Measurements from ENCODE around the gene WDR82.

Gene WDR82

DNA sequence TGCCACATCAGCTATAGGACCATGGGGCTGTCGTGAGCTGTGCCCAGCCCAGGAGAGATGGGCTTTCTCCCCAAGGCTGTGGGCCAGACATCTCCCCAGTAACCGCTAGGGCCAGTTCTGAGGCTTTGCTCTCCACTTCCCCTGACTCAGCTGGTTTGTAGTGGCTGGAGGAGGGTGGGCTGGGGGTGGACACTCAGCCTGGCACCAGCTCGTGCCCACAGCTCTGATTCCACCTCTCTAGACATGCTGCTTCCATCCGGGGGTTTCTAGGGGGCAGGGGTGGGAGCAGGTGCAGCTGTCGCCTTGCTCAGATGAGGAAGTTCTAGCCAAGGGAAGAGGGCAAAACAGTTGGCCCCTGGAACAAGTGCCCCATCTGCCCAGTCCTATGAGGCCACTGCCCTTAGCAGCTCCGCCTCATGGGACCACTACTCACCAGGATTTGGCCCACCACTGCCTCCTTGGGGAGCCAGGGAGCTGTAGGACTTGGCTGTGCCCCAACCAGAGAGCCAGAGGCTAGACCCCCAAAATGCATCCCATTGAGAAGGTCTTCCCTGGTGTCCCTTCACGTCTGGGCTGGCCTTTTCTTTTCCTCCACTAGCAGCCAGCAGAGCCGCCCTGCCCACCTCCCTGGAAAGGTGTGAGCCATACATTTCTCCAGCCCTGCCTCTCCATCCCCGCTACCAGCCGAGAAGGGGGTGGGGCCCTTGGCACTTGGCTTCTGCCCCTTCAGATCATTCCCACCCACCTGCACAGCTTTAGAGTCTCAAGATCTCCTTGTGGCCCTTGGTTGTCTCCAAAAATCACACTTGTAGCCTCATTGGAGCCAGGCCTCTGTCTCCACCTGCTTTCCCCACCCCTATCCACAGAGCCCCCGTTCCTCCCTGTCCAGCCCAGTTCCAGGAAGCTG, 19.0 kb upstream of the WDR82 start:
- TF ChIP-seq CTCF (IDR thresholded peaks at IDR 0.05; ENCODE audit: low read depth, low read length): no peak
- no peak for DNase-seq (ENCODE audit: extremely low read depth, low read depth)

GRCh38 chr3:52295671-52296208, 17.3 kb upstream of the WDR82 start:
- no peak for DNase-seq (ENCODE audit: extremely low read depth, low read depth)
- TF ChIP-seq CTCF (IDR thresholded peaks at IDR 0.05; ENCODE audit: low read depth, low read length): no peak

DNA sequence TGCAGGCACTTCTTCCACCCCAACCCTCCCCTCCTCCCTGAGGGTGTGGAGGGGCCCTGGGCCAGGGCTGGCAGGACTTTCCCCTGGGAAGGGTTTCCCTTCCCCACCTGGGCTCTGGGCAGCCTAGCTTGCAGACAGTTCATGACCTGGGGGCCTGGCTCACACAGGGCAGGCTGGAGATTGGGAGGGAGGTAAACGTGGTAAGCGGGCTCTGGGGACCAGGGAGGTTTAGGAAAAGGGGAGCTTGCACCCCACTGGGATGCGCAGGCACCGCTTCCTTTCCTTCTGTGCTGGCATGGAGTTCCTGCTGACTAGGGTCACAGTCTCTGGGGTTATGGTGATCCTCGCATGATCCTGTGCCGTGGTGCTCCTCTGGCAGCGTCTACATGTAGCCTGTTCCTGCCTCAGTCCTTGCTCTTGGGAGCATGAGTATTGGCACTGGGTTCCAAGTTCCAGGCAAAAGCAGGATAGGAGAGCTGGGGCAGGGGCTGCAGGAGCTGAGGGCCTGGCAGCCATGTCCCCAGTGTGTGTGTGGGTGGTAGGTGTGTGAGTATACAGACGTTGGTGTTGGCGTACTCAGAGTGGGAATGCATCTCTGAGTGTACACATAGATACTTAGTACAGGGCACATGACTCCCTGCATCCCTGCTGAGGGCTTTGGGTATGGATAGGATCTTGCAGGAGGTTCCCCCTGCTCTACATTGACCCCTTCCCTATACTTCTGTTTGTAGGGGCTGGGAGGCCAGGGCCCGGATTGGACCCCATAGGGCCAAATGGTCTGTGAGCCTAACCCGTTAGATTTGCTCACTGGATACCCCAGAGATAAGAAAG, 16.1 kb upstream of the WDR82 start:
- no peak for TF ChIP-seq CTCF (IDR thresholded peaks at IDR 0.05; ENCODE audit: low read depth, low read length)
- no peak for DNase-seq (ENCODE audit: extremely low read depth, low read depth)

- no peak for DNase-seq (ENCODE audit: extremely low read depth, low read depth)
- no peak for TF ChIP-seq CTCF (IDR thresholded peaks at IDR 0.05; ENCODE audit: low read depth, low read length)
These were observed 15.3 kb upstream of the WDR82 start for GRCh38 chr3:52293491-52294319.

DNA sequence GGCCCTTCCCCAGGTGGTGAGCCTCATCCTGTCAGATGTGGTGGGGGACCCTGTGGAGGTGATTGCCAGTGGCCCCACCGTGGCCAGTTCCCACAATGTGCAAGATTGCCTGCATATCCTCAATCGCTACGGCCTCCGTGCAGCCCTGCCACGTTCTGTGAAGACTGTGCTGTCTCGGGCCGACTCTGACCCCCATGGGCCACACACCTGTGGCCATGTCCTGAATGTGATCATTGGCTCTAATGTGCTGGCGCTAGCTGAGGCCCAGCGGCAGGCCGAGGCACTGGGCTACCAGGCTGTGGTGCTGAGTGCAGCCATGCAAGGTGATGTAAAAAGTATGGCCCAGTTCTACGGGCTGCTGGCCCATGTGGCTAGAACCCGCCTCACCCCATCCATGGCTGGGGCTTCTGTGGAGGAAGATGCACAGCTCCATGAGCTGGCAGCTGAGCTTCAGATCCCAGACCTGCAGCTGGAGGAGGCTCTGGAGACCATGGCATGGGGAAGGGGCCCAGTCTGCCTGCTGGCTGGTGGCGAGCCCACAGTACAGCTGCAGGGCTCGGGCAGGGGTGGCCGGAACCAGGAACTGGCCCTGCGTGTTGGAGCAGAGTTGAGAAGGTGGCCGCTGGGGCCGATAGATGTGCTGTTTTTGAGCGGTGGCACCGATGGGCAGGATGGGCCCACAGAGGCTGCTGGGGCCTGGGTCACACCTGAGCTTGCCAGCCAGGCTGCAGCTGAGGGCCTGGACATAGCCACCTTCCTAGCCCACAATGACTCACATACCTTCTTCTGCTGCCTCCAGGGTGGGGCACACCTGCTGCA, 14.0 kb upstream of the WDR82 start:
- DNase-seq (ENCODE audit: extremely low read depth, low read depth): no peak
- no peak for TF ChIP-seq CTCF (IDR thresholded peaks at IDR 0.05; ENCODE audit: low read depth, low read length)

GRCh38 chr3:52291508-52292181, 13.2 kb upstream of the WDR82 start:
- no peak for DNase-seq (ENCODE audit: extremely low read depth, low read depth)

More at GRCh38 chr3:52291508-52292181, 13.2 kb upstream of the WDR82 start:
- peak; percentile 50 for TF ChIP-seq CTCF (IDR thresholded peaks at IDR 0.05; ENCODE audit: low read depth, low read length)

Data from AG09319 (cell line).